Measurements from ENCODE around the gene ZNF444.
"Not testable (repeated sequence)": the region's sequence is repeated elsewhere in the genome, so short reads cannot be mapped to it uniquely, and the experiment has no call there.

ZNF444 gene

GRCh38 chr19:56140583-56141416 lies at the start of gene ZNF444:
Gene ZNF444, plus strand, starts transcription at chr19:56141287. Its CDS starts 5,625 bp downstream, at chr19:56146912.
- peak; percentile 96 to 98 (median 98) for DNase-seq (ENCODE audit: low read depth in 3 of 3)

GRCh38 chr19:56091751-56092546 lies 49.1 kb upstream of the ZNF444 start:
- DNase-seq (ENCODE audit: low read depth in 3 of 3): no peak

- DNase-seq (ENCODE audit: low read depth in 3 of 3): no peak
Measured at GRCh38 chr19:56092685-56093631, 48.1 kb upstream of the ZNF444 start.

GRCh38 chr19:56094449-56094848 lies 46.6 kb upstream of the ZNF444 start:
- DNase-seq (ENCODE audit: low read depth in 3 of 3): no peak

GRCh38 chr19:56096665-56097064 lies 44.4 kb upstream of the ZNF444 start:
- no peak for DNase-seq (ENCODE audit: low read depth in 3 of 3)

- DNase-seq (ENCODE audit: low read depth in 3 of 3): no peak
Measured at GRCh38 chr19:56097306-56097705, 43.8 kb upstream of the ZNF444 start.

- DNase-seq (ENCODE audit: low read depth in 3 of 3): no peak
Measured at GRCh38 chr19:56097776-56098175, 43.3 kb upstream of the ZNF444 start.

GRCh38 chr19:56098237-56098636 lies 42.9 kb upstream of the ZNF444 start:
- not testable (repeated sequence) for DNase-seq (ENCODE audit: low read depth in 3 of 3)

GRCh38 chr19:56098731-56099568 lies 42.1 kb upstream of the ZNF444 start:
- DNase-seq (ENCODE audit: low read depth in 3 of 3): no peak

GRCh38 chr19:56099638-56100539 lies 41.2 kb upstream of the ZNF444 start:
- DNase-seq (ENCODE audit: low read depth in 3 of 3): no peak

- no peak for DNase-seq (ENCODE audit: low read depth in 3 of 3)
Measured at GRCh38 chr19:56101095-56101494, 40.0 kb upstream of the ZNF444 start.

GRCh38 chr19:56101746-56102535 lies 39.1 kb upstream of the ZNF444 start:
- DNase-seq (ENCODE audit: low read depth in 3 of 3): no peak

- no peak for DNase-seq (ENCODE audit: low read depth in 3 of 3)
Measured at GRCh38 chr19:56103027-56103614, 38.0 kb upstream of the ZNF444 start.

GRCh38 chr19:56104423-56104822 lies 36.7 kb upstream of the ZNF444 start:
- DNase-seq (ENCODE audit: low read depth in 3 of 3): no peak

GRCh38 chr19:56105090-56105701 lies 35.9 kb upstream of the ZNF444 start:
- peak in 1 of 3 donors; percentile 22 for DNase-seq (ENCODE audit: low read depth in 3 of 3)

- DNase-seq (ENCODE audit: low read depth in 3 of 3): not testable (repeated sequence)
Measured at GRCh38 chr19:56105831-56106396, 35.2 kb upstream of the ZNF444 start.

- DNase-seq (ENCODE audit: low read depth in 3 of 3): no peak
Measured at GRCh38 chr19:56106397-56106849, 34.7 kb upstream of the ZNF444 start.

- no peak for DNase-seq (ENCODE audit: low read depth in 3 of 3)
Measured at GRCh38 chr19:56106993-56107392, 34.1 kb upstream of the ZNF444 start.

All from stimulated activated CD4-positive, alpha-beta T cell treated with anti-CD3 and anti-CD28 coated beads, TNF-alpha, amount 100 ng/mL, for 48 hours (primary cell).